Measurements from ENCODE around the gene CYP4F22.

Gene CYP4F22

DNA sequence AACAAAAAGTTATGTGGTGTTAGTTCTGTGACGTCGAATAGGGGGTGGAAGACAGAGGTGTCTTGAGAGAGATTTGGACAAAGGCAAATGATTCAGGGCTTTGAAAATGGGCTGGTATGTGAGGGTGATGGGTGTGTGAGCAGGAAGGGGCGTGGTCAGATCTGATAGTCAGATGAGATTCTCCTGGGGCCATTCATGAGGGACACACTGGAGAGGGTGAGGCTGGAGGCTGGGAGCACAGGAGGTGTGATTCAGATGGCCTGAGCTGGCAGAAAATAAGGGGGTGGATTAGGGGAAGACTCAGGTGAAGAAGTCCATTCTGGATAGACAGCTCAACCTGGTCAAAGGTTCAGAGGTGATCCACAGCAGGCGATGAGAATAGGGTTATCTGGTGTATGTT, 28.0 kb downstream of the CYP4F22 start:
- DNase-seq (ENCODE audit: low read depth) = no peak

DNA sequence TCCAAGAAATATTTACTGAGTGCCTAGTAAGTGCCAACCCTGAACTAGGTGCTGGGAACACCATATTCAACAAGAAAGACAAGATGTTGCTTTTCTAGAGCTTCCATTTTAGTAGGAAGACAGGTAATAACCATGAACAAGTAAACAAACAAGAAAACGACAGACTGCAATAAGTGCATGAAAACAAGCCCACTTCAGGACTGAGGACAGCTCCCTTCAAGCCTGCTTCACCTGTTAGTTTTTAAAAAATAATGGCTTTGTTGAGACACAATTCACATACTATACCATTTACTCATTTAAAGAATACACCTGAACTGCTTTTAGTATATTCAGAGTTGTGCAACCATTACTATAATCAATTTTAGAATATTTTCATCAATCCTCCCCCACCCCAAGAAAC, 30.4 kb downstream of the CYP4F22 start:
- DNase-seq (ENCODE audit: low read depth) = no peak

DNA sequence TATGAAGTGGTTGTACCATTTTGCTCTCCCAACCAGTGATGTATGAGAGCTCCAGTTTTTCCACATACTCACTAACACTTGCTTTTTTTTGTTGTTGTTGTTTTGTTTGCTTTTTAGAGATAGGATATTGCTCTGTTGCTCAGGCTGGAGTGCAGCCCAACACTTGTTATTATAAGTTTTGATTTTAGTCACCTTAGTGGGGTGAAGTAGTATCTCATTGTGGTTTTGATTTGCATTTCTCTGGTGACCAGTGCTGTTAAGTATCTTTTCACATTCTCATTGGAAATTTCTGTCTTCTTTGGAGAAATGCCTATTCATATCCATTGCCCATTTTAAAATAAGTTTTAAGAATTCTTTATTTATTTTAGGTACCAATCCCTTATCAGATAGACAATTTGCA, 31.3 kb downstream of the CYP4F22 start:
- no peak for DNase-seq (ENCODE audit: low read depth)

DNA sequence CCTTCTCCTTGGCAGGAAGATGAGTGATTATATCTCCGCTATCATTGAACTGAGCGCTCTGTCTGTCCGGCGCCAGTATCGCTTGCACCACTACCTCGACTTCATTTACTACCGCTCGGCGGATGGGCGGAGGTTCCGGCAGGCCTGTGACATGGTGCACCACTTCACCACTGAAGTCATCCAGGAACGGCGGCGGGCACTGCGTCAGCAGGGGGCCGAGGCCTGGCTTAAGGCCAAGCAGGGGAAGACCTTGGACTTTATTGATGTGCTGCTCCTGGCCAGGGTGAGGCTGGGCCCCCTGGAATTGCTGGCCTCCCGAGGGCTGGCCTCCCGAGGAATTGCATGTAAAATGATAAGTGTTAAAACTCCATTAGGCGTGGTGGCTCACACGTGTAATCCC, 32.1 kb downstream of the CYP4F22 start:
- no peak for DNase-seq (ENCODE audit: low read depth)

DNA sequence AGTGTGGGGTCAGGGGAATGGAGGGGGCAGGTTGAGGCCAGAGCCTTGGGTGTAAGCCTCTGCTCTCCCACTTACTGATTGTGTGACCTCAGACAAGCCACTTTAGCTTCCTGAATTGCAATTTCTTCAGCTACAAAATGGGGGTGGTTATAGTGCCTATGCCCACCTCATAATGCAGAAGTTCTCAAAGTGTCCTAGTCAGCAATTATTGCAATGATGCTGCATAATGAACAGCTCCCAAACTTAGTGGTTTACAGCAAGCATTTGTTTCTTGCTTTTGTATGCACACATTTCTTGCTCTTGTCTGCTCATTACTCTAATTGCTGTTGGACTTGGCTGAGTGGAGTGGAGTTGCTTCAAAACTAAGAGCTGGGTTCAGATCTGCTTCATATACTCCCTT, 36.0 kb downstream of the CYP4F22 start:
- no peak for DNase-seq (ENCODE audit: low read depth)

DNA sequence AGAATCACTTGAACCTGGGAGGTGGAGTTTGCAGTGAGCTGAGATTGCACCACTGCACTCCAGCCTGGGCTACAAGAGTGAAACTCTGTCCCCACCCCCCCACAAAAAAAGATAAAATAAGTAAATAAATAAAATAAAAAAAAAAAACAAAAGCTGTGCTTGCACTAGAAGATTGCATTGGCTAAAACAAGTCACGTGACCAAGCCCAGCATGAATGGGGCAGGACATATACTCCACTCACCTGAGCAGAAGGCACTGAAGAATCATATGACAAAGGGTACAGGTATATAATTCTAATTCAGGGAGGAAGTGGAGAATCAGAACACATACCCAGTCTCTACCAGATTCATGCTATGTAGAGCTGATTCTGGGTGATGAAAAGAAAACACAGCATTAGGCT, 36.6 kb downstream of the CYP4F22 start:
- no peak for DNase-seq (ENCODE audit: low read depth)

DNA sequence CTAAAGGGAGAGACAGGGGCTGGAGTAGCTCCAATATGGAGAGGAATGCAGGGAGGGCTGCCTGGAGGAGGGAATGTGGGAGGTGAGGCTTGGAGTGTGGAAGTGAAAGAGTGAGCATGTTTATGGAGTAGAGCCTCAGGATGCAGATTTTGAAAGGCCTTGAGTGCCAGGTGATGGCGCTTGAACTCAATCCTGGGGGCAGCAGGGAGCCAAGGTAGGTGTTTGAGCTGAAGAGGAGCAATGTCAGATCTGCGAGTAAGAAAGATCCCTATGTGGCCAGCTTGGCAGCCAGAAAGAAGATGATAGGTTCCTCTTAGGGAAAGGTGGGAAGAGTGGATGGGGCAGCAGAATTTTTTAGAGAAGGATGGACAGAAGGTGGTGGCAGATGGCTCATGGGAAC, 40.3 kb downstream of the CYP4F22 start:
- DNase-seq (ENCODE audit: low read depth) = no peak

DNA sequence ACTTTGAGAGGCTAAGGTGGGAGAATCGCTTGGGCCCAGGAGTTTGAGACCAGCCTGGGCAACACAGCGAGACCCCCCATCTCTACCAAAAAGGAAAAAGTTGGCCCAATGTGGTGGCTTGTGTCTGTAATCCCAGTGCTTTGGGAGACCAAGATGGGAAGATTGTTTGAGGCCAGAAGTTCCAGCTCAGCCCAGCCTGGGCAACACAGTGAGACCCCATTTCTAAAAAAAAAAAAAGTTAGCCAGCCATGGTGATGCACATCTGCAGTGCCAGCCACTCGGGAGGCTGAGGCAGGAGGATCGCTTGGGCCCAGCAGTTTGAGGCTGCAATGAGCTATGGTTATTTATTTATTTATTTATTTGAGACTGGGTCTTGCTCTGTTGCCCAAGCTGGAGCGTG, 41.3 kb downstream of the CYP4F22 start:
- no peak for DNase-seq (ENCODE audit: low read depth)

DNA sequence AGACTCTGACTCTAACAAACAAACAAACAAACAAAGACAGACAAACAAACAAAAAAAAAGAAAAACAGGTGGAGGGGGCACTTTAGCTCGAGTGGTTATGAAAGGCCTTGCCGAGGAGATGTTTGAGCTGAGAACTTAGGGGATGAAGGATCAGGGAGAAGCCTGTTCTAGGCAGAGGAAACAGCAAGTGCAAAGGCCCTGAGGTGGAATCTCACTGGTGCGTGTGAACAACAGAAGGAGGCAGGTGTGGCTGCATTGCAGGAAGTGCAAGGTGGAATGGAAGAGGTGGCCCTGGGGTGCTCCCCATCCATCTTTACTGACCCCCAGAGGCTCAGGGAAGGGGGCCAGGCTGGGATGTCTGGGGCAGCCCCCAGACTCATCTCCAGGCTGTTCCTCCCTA, 41.9 kb downstream of the CYP4F22 start:
- no peak for DNase-seq (ENCODE audit: low read depth)

DNA sequence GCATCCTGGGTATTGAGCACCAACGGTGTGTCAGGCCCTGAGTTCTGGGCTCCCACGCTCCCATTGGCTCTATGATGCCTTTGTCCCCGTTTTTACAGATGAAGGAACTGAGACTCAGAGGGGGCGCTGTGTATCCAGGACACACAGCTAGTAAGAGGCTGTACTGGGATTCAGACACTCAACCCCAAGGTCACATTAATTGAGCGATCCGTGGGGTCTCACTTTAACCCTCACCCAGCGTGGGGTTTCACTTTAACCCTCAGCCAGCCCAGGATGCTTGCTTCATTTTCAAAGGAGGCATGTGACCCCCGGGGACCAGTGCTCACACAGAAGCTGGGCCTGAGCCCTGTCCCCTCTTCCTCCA, 42.6 kb downstream of the CYP4F22 start:
- no peak for DNase-seq (ENCODE audit: low read depth)

DNA sequence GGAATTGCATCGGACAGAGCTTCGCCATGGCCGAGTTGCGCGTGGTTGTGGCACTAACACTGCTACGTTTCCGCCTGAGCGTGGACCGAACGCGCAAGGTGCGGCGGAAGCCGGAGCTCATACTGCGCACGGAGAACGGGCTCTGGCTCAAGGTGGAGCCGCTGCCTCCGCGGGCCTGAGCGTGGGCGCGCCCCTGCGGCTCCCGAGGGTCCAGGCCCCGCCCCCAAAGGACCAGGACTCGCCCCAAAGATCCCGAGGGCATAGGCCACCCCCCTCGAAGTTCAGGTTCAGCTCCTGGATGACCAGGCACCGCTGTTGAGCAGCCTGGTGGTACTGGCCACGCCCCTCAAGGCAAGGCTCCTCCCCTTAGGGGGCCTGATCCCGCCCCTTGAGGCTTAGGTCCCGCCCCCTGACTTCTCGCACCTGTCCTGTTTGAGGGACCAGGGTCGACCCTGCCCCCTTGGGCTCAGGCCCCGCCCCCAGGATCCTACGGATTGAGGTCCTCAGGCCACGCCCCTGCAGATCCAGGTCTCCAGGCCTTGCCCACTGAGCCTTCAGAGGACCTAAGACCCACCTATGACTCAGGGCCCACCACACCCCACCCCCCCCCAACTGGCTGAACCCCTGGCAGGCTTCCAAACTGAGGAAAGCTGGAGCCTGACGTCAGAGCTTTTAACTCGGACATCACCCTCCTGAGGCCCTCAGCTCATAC, 43.1 kb downstream of the CYP4F22 start:
- DNase-seq (ENCODE audit: low read depth) = no peak

DNA sequence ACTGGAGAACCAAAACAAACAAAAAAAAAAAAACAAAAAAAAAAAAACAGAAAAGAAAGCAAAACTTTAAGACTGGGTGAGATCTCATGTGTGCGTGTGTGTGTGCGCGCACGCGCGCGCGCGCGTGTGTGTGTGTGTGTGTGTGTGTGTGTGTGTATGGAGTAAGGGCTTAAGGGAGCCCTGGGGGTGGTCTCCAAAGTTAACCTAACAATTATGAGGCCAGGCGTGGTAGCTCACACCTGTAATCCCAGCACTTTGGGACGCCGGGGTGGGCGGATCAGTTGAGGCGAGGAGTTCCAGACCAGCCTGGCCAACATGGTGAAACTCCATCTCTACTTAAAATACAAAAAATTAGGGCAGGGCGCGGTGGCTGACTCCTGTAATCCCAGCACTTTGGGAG, 46.7 kb downstream of the CYP4F22 start:
- no peak for DNase-seq (ENCODE audit: low read depth)

DNA sequence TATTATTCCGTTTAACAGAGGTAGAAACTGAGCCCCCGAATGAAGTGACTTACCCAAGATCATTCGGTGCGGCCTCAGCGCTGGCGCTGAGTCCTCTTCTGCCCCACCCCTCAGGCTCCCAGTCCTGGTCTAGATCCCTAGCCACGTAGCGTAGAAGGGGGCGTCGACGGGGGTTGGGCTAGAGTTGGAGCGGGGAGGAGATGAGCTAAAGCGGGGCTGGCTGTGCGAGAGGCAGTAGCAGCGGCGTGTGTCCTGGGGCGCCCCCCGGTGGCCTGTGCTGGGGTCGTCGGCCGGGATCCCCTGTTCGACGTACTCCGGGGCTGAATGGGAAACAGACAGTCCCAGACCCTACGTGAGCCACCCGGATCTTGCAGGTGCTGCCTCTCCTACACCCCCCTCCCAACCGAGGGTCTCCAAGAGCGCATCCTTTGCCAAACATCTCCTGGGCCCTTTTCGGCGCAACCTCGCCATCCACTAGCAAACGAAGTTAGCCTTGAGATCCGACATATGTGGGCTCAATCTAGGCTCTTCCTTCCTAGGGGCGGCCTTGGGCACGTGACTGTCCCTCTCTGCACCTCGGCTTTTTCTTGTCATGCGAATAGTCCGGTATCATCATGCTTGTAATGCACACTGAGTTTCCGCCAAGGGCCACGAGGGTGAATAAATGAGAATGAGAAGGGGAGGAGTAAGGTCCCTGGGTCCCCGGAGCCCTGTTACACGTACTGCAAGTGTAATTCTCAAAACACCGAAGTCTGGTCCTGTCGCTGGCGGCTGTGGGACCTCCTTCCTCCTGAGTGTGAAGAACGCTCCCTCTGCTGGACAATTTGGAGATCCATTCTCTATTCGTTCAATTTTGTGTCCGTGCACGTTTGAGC, 47.7 kb downstream of the CYP4F22 start:
- DNase-seq (ENCODE audit: low read depth) = peak; percentile 63

DNA sequence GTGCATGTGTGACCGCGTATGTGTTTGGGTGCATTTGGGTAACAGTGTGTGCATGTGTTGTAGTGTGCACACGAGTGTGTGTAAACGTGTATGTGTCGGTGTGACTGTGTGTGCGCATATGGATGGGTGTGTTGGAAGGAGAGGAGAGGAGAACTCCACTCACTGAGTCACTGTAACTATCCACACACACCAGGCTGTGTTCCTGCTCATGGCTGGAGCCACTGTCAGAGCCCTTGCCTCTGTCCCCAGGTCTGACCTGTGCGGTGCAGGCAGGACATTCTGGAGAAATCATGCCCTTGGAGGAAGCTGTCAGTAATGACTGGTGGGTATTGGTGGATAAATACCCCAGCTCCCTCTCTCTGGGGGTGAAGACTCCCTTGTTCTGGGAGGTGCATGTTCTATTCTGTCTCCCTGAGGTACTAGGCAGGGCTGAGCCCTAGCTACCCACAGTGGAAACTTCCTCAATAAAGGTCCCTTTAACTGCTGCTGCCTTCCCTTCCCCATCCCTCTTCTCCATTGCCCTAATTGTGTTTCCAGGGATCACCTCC, 48.4 kb downstream of the CYP4F22 start:
- DNase-seq (ENCODE audit: low read depth) = no peak

DNA sequence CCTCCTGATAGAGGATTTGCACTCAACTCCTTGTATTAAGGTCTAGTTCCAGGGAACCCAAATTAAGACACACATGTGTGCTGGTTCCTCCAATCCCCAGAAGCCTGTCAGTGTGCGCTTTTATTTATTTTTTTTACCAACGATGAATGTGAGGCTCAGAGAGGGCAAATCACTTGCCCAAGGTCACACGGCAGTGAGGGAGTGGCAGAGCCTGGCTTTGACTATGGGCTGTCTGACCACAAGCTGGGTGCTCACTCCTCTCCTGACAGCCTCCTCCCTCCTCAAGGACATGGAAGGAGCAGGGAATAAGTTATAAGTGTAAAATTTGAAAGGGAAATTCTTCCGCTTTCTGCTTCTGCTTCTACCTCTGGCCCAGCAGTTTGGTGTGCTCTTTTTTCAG, 48.9 kb downstream of the CYP4F22 start:
- DNase-seq (ENCODE audit: low read depth) = no peak

DNA sequence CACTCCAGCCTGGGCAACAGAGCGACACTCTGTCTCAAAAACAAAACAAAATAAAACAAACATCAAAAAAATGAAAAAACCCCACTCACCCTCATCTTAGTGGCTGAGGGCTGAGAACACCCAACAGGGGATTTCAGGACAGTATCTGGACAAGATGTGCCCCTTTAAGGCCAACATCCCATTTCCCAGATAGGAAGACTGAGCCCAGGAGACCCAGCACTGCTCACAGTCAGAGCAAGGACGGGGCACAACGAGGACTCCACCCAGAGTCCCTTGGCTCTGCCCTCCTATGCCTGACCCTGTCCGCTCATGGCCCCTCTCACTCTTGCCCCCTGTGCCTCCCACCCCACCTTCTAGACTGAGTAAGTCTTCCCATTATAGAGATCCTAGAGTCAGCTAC, 53.8 kb downstream of the CYP4F22 start:
- DNase-seq (ENCODE audit: low read depth) = no peak

DNA sequence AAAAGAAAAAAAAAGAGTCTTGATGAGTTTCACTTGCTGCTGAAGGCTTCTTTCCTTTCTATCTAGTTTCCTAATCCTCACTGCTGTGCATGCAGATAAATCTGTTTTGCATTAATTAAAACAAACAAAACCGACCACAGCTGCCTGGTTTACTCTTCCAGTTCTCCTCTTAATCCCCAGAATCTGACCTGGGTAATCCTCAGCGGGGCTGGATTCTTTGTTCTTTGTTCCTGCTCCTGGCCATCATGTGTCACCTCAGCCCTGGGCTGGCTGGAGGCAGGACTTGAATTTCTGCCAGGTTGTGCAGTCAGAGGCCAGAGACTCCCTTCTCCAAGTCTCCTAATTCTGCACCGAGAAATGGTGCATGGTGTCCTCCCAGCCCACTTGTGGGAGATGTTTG, 54.5 kb downstream of the CYP4F22 start:
- no peak for DNase-seq (ENCODE audit: low read depth)

DNA sequence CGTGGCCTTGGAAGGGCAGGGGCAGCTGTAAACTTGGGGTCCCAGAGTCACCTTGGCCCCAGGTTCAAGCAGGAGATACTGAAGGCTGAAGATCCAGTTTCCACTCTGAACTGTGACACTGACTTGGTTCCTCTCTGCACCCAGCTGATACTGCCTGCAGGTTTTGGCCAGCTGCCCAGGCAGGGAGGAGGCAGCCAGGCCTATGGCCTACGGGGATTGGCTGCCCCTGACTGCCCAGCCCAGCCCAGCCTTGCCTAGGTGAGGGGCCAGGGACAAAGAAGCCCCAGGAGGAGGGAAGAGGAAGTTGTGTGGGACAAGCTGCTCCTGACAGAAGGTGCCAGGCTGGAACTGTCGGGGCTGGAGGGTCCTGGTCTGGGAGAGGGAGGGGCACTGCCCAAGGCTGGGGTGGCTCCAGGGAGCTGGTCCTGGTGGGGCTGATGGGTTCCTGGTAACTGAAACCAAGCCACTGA, 55.0 kb downstream of the CYP4F22 start:
- DNase-seq (ENCODE audit: low read depth) = no peak

DNA sequence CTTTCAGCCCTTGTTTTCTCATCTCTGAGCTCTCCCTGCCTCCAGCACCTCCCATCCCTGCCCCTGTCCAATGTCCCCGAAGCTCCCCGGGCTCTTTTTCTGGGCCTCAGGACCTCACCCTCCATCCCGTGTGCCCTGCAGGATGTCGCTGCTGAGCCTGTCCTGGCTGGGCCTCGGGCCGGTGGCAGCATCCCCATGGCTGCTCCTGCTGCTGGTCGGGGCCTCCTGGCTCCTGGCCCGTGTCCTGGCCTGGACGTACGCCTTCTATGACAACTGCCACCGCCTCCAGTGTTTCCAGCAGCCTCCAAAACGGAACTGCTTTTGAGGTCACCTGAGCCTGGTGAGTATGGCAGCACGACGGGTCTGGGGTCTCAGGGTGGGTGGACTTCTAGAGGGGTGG, 55.6 kb downstream of the CYP4F22 start:
- no peak for DNase-seq (ENCODE audit: low read depth)

DNA sequence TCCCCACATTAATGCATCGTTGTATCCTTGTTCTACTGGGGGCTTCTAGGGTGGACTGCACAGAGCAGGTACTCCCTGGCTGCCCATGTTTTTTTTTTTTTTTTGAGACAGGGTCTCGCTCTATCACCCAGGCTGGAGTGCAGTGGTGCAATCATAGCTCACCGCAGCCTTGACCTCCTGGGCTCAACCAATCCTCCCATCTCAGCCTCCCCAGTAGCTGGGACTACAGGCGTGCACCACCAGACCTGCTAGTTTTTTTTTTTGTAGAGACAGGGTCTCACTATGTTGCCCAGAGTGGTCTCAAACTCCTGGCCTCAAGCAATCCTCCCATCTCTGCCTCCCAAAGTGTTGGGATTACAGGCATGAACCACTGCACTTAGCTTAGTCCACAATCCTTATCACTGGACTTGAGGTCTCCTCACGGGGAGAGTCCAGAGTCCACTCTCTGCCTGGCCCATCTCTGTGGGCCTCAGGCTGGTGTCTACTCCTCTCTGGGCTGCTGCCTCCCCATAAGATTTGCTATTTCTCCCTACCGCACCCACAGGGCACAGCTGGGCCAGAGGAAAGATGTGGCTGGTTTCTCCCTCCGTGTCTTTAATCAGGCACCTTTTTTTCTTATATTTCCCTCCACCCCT, 56.3 kb downstream of the CYP4F22 start:
- no peak for DNase-seq (ENCODE audit: low read depth)

DNA sequence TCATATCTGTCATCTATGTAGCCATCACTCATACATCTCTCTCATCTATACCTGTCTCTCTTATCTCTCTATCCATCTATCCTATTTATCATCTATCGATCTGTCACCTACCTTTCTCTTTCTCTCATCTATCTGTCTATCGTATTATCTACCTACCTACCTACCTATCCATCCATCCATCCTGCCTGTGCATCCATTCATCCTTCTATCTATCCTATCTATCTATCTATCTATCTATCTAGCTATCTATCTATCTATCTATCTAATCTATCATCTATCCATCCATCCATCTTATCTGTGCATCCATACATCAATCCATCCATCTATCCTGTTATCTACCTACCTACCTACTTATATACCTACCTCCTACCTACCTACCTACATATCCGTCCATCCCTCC, 62.1 kb downstream of the CYP4F22 start:
- DNase-seq (ENCODE audit: low read depth) = no peak

DNA sequence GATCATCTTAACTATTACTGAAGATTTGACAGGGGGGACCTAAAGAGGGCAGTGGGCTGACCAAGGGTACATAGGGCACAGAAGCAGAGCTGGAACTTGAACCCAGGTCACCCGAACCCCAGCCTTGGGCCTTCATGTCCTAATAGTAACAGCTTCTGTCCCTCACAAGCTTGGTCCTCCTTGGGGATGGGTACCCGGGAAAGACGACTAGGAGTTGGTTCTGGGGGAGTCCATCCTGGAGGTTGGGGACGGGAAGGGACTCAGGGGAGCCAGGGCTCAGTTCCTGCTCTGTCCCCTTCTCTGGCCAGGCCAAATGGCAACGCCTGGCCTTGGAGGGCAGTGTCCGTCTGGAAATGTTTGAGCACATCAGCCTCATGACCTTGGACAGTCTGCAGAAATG, 67.1 kb downstream of the CYP4F22 start:
- no peak for DNase-seq (ENCODE audit: low read depth)

Measured in HS-5 (cell line).